ENCODE data around the gene PSAPL1.

Gene PSAPL1, protein sequence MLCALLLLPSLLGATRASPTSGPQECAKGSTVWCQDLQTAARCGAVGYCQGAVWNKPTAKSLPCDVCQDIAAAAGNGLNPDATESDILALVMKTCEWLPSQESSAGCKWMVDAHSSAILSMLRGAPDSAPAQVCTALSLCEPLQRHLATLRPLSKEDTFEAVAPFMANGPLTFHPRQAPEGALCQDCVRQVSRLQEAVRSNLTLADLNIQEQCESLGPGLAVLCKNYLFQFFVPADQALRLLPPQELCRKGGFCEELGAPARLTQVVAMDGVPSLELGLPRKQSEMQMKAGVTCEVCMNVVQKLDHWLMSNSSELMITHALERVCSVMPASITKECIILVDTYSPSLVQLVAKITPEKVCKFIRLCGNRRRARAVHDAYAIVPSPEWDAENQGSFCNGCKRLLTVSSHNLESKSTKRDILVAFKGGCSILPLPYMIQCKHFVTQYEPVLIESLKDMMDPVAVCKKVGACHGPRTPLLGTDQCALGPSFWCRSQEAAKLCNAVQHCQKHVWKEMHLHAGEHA

DNA sequence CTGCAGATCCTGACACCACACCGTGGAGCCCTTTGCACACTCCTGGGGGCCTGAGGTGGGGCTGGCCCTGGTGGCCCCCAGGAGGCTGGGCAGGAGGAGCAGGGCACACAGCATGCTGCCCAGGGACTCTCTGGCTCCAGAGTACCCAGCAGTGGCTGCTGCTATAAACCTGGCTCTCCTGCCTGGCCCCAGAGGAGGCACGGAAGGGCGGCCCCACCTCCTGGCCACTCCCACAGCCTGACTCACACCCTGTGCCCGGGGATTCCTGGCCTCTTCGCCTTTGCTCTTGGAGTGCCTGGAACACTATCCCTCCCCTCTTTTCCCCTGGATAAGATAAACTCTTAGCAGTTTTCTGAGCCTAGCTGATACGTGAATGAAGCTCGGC, at the start of gene PSAPL1:
PSAPL1 (minus strand) TSS at position 165 of the 385 bp plus-strand sequence; CDS start at position 114, 51 bp downstream.
- no peak within 1 kb of the TSS for H3K4me3 ChIP-seq (ENCODE audit: low read depth, low read length)
- TF ChIP-seq, protein P1, sequence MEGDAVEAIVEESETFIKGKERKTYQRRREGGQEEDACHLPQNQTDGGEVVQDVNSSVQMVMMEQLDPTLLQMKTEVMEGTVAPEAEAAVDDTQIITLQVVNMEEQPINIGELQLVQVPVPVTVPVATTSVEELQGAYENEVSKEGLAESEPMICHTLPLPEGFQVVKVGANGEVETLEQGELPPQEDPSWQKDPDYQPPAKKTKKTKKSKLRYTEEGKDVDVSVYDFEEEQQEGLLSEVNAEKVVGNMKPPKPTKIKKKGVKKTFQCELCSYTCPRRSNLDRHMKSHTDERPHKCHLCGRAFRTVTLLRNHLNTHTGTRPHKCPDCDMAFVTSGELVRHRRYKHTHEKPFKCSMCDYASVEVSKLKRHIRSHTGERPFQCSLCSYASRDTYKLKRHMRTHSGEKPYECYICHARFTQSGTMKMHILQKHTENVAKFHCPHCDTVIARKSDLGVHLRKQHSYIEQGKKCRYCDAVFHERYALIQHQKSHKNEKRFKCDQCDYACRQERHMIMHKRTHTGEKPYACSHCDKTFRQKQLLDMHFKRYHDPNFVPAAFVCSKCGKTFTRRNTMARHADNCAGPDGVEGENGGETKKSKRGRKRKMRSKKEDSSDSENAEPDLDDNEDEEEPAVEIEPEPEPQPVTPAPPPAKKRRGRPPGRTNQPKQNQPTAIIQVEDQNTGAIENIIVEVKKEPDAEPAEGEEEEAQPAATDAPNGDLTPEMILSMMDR (IDR thresholded peaks at IDR 0.05; ENCODE audit: low read depth, low read length): no peak

DNA sequence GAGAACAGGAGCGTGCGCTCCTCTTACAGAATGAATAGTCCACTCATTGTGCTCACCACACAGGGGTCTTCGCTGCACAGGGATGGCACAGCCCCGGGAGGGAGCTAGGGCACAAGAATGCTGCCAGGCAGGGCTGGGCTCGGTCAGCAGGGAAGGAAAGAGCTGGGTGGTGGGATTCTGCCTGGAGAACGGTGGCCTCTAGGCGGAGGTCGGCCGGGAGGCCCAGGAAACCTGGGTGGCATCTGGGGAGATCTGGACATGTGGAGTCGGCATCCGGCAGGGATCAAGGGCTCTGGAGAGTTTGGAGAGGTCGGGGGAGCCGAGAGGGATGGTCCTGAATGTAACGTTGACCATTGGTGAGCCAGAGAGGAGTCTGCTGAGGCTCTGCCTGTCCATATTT, 46.5 kb upstream of the PSAPL1 start:
- no peak overlapping the region for H3K4me3 ChIP-seq (ENCODE audit: low read depth, low read length)
- TF ChIP-seq, protein P1 (IDR thresholded peaks at IDR 0.05; ENCODE audit: low read depth, low read length): no peak

DNA sequence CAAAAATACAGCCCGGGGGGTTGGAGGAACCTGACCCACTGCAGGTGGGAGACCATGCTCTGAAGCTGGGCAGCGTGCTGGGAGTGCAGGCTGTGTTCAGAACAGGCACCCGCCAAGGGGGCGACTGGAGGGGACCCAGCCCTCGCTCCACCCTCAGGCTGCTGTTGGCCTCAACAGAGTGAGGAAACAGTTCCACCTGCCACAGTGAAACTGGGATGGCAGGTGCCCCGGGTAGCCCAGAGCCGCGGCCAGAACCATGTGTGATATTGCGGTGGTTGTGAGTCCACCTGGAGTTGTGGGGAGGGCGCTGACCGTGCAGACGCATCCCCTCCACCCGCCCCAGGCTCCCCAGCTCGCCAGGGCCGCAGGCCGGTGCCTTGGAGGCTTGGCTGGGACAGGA, 45.7 kb upstream of the PSAPL1 start:
- TF ChIP-seq, protein P1 (IDR thresholded peaks at IDR 0.05; ENCODE audit: low read depth, low read length): no peak
- H3K4me3 ChIP-seq (ENCODE audit: low read depth, low read length): no peak overlapping the region

DNA sequence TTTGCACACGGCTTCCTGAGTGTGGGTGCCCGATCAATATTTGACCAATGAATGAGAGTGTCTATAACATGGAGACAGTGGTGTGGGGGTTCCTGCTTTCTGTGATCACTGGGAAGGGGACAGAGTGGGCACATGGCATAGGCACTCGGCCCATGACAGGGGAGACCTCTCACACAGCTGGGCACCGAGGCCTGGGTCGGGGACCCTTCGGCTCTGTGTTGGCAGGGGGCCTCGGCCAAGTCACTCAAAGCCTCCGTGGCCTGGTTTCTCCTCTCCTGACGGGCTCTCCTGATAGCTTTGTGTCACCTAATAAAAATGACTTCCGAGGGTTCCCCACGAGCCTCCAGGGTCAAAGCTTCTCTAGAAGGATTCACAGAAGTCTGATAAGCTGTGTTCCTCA, 43.9 kb upstream of the PSAPL1 start:
- TF ChIP-seq, protein P1 (IDR thresholded peaks at IDR 0.05; ENCODE audit: low read depth, low read length): no peak
- H3K4me3 ChIP-seq (ENCODE audit: low read depth, low read length): no peak overlapping the region

DNA sequence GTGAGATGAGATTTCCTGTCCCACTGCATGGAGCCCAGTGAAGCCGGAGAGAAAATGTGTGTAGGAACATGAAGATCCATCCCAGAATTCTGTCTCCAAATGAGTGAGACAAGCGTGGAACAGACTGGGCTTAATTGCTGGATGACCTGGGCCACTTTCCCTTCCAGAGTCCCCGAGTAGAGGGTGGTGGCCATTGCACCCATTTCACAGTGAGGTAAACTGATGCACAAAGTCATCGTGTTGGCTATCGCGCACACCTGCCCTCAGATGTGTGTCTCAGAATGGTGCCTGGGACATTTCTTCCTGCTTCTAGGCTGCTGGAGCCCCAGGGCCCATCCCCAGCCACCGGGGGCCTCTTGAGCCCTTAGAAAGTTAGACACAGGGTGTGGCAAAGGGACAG, 43.0 kb upstream of the PSAPL1 start:
- no peak overlapping the region for H3K4me3 ChIP-seq (ENCODE audit: low read depth, low read length)
- TF ChIP-seq, protein P1 (IDR thresholded peaks at IDR 0.05; ENCODE audit: low read depth, low read length): no peak

DNA sequence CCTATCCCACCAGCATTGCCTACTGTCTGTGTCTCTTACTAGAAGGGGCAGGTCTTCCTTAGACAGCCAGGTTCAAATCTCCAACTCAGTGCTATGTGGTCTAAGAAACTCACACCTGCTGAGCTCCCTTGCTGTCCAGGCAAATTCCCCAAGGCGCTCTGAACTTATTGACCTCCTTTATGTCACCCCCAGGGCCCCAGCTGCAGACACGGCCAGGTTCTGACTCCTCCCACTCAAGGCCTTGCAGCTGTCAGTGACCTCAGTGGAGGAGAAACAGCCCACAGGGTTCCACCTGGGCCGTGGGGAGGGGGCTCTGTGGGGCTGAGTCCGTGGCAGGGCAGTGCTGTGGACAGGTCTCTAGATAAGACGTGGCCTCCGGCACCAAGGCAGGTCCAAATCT, 42.1 kb upstream of the PSAPL1 start:
- TF ChIP-seq, protein P1 (IDR thresholded peaks at IDR 0.05; ENCODE audit: low read depth, low read length): no peak
- H3K4me3 ChIP-seq (ENCODE audit: low read depth, low read length): no peak overlapping the region

DNA sequence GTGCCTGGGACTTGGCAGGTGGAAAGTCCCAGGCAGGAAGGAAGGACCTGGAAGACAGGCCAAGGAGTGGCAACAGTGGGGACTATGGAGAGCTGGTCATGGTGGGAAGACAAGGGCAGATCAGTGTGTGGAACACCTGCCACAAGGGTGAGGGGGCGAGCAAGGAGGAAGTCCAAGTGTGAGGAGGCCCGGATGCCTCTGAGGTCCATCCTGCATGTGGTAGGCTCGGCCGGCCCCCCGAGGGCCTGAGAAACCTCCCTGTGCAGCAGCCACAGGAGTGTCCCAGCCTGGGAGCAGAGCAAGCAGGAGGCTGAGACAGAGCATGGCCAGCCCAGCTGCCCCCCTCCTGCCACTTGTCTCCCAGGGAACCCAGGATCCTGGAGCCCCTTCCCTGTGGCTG, 40.5 kb upstream of the PSAPL1 start:
- H3K4me3 ChIP-seq (ENCODE audit: low read depth, low read length): no peak overlapping the region
- TF ChIP-seq, protein P1 (IDR thresholded peaks at IDR 0.05; ENCODE audit: low read depth, low read length): no peak
